Heart left ventricle (tissue), 13 donors: Measurements from ENCODE around the gene THOC5.
"Not testable (repeated sequence)": the region's sequence is repeated elsewhere in the genome, so short reads cannot be mapped to it uniquely, and the experiment has no call there.

Experiments
- CTCF ChIP-seq, 12 donors: fragments of 200-600 bp; sonication (generic) in 4 of 12; IDR thresholded peaks; one replicate each; pipeline versions ENCODE4 v1.5.0 to v1.8.0; 2018 to 2022; ENCODE audit warnings: antibody characterized with exemption in 12 of 12, mild to moderate bottlenecking in 5 of 12
- POLR2A ChIP-seq, 2 donors: fragments of 450-650 bp; IDR thresholded peaks; one replicate each; pipeline ENCODE4 v1.6.1; 2017; ENCODE audit warnings: antibody characterized with exemption in 2 of 2, mild to moderate bottlenecking in 2 of 2, moderate library complexity in 2 of 2
- donor health status: ischemic (EF 13 %, LVEDD 7.1; RV severe dilation, severe dysfunction).
- donor health status: DM: no; HTN: yes; CAD: no.
- donor health status: DM: no; HTN: no; CAD: no.
- donor health status: ischemic (EF 25% LVEDD 6.9; RV normal size, moderate dysfunction).
- donor health status: ischemic (EF 25% LVEDD 5.7; RV mildly dilated, moderate dysfunction).
- donor health status: ischemic (EF 35%, LVEDD 5.7; RV mildly dilated, moderate dysfunction).
- donor health status: nonischemic (EF 11% LVEDD 7.7; RV severe dilation, severe dysfunction).
- donor health status: DM: yes; HTN: yes; CAD: no.
- donor health status: PGD.
- donor health status: ischemic (EF 29% LVEDD 5.4; RV normal size, mild dysfunction).
- donor health status: nonischemic (EF 23%, LVEDD 6.1; RV moderate dilation, normal function).

GRCh38 chr22:29489127-29489780 is 64.3 kb downstream of the THOC5 start:
- not testable (repeated sequence) for TF ChIP-seq POLR2A, CTCF (IDR thresholded peaks at IDR 0.05)
